Activated CD4-positive, CD25-positive, alpha-beta regulatory T cell treated with anti-CD3 and anti-CD28 coated beads, Interleukin-2, amount 50 U/mL, for 16 hours (primary cell): ENCODE data around the gene KNOP1.
"Not testable (repeated sequence)": the region's sequence is repeated elsewhere in the genome, so short reads cannot be mapped to it uniquely, and the experiment has no call there.

Source experiments
- DNase-seq: peaks from one replicate; pipeline ENCODE4 v3.0.0-alpha.2; 2020; ENCODE audit warnings: low read depth, low spot score

The KNOP1 gene

GRCh38 chr16:19683453-19684236 is 34.4 kb downstream of the KNOP1 start:
- no peak for DNase-seq

DNA sequence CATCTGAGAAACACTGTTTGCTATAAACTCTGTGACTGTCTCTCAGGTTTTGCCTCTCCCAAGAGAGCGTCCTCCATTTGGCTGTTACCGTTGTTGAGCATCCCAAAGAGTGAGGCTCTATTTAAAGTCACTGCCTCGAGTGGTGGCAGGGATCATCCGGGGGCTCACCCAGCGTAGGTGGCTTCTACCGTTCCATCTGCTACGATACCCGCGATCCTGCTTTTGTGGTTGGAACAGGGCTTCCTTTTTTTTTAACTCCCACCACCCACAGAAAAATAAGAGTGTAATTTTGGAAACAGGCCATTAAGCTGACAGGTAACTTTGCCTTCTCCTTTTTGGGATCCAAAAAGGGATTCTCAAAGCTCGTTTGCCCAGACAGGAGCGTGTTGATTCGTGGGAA is 36.4 kb downstream of the KNOP1 start:
- DNase-seq = no peak

DNA sequence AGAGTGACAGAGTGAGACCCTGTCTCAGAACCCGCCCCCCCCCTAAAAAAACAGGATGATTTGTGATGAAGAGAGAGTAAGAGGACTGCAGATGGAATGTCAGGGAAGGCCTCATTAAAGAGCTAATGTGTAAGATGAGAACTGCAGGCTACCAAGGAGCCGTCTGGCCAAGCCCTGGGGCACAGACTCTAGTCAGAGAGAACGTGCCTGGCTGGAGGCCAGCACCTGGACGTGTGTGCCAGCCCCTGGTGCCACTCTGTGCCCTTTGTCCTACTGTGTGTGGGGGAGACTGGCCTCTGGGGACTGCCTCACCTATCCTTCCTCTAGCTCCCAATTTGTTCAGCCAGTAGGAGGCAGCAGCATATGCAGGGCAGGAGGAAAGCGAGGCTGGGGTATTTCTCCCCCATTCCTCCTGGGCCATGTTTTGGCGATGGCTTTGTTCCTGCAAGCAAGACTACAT is 37.1 kb downstream of the KNOP1 start:
- no peak for DNase-seq

DNA sequence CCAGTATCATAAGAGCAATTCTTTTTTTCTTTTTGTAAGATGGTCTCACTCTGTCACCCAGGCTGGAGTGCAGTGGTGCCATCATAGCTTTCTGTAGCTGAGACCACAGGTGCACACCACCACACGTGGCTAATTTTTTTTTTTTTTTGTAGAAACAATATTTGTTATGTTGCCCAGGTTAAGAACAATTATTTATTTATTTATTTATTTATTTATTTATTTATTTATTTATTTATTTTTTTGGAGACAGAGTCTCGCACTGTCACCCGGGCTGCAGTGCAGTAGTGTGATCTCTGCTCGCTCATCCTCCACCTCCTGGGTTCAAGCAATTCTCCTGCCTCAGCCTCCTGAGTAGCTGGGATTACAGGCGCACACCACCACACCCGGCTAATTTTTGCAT is 38.7 kb downstream of the KNOP1 start:
- DNase-seq = not testable (repeated sequence)

GRCh38 chr16:19678804-19679203 is 39.2 kb downstream of the KNOP1 start:
- DNase-seq = no peak

- no peak for DNase-seq
Measured at GRCh38 chr16:19677402-19677801, 40.6 kb downstream of the KNOP1 start.

GRCh38 chr16:19674485-19674884 is 43.5 kb downstream of the KNOP1 start:
- no peak for DNase-seq

GRCh38 chr16:19672378-19672777 is 45.6 kb downstream of the KNOP1 start:
- DNase-seq = no peak

DNA sequence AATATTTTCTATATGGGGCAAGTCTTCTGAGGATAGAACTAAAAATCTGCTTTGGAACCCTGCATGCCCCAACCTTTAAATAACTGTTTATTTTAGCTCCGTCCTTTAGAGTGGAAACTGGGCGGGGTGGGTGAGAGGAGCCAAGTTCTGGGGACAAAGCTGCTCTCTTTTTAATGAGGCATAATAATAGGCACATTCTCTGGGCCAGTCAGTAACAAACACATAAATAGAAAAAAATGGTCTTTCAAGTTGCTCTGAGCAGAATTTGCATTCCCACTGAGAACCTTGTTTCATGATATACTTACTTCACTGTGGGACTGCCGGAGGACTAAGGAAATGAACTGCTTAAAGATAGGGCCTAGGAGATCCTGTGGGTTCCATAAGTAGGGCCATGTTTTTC is 51.5 kb downstream of the KNOP1 start:
- DNase-seq = no peak

GRCh38 chr16:19665313-19665712 is 52.7 kb downstream of the KNOP1 start:
- DNase-seq = not testable (repeated sequence)

DNA sequence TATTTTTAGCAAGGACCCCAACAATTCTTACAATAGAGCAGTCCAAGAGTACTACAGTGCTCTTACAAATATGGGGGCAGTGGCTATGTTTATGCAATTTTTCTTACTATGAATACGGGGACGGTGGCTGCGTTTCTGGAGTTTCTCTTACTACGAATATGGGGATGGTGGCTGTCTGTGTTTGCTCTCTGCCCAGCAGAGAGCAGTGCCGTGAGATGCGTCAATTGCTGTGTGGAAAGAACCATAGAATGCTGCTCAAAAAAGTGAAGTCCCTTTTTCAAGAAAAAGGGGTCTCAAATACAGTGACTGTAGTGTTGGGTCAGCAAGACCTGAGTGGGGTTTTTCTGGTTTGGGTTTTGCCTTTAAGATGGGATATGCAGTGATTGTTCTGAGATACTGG is 53.9 kb downstream of the KNOP1 start:
- no peak for DNase-seq

GRCh38 chr16:19662351-19662750 is 55.7 kb downstream of the KNOP1 start:
- DNase-seq = no peak

DNA sequence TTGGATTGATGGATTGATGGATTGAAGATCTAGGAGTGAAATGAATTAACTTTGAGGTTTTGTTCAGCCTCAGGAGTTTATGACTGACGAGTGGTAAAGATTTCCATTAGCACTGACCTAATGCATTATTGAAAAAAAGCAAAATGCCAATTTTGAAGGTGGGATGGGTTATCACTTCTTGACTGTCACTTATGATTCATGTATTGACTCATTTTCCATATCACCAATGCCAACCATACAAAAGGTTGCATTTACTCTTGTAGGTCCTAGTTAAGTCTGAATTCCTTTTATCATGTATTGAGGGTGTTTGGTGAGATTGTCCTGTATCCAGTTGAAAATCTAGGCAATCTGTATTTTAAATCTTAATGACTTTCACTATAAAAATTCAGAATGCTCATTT is 57.6 kb downstream of the KNOP1 start:
- no peak for DNase-seq

- no peak for DNase-seq
Measured at GRCh38 chr16:19659554-19659953, 58.5 kb downstream of the KNOP1 start.

GRCh38 chr16:19657831-19658230 is 60.2 kb downstream of the KNOP1 start:
- no peak for DNase-seq

DNA sequence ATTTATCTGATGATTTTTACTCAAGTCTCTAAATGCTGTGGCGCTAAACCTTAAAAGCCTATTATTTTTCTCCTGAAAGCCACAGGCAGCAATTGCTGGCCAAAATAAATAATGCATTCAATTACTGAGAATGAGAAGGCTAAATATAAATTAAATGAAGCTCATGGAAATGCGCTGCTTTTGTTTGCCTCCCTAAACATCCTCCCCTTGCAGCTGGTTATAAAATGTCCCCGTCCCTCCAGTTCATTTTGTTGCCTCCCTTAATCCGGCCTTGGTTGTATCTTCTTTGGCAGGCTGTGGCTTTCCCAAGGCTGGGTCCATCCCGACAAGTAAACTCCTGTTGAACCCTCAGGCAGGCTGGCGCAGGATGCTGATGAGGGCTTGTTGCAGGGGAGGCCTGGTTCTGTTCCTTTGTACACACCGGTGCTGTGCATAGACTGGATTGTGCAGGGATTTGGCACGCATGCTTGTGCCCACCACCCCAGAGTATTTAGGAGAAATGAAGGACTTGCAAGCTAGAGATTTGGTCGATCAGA is 62.7 kb downstream of the KNOP1 start:
- DNase-seq = no peak

GRCh38 chr16:19654147-19654546 is 63.9 kb downstream of the KNOP1 start:
- no peak for DNase-seq
